GM18520 (cell line): ENCODE data around the gene C3orf20.

ENCODE experiments used
- ATAC-seq: cut with Tn5 transposase; IDR thresholded peaks from one replicate; pipeline ENCODE4 v1.9.1; 2021; ENCODE audit not compliant: unreplicated experiment

Gene C3orf20

DNA sequence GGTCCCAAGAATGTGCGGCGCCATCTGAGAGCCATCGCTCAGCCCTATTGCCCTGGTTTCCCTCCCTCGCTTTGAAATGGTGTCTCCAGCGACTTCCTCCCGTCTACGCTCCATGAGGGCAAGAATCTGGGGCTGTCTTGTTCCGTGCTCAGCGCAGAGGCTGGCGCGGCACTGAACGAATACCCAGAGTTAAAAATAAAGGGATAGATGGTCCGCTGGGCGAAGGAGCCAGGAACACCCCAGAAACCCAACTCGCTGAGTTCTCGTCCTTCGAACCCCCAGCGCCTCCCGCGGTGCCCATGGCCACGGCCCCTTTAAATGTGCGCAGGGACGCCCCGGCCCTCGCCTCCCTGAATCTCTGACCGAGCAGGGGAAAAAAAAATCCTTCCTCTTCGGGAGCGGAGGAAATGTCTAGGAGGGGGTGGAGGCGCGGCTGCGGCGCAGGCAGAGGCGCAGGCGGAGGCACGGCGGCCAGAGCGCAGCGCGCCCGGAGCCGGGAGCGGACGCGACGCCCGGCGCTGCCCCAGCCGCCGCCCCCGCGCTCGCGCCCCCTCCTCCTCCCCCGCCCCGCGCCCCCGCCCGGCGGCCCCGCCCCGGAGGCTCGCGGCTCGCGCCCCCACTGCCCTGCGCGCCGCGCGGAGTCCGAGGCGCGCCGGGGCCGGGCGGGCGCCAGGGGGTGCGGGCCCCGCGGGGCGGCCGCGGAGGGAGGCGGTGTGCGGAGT lies 135.3 kb downstream of the C3orf20 start:
- no peak for ATAC-seq

DNA sequence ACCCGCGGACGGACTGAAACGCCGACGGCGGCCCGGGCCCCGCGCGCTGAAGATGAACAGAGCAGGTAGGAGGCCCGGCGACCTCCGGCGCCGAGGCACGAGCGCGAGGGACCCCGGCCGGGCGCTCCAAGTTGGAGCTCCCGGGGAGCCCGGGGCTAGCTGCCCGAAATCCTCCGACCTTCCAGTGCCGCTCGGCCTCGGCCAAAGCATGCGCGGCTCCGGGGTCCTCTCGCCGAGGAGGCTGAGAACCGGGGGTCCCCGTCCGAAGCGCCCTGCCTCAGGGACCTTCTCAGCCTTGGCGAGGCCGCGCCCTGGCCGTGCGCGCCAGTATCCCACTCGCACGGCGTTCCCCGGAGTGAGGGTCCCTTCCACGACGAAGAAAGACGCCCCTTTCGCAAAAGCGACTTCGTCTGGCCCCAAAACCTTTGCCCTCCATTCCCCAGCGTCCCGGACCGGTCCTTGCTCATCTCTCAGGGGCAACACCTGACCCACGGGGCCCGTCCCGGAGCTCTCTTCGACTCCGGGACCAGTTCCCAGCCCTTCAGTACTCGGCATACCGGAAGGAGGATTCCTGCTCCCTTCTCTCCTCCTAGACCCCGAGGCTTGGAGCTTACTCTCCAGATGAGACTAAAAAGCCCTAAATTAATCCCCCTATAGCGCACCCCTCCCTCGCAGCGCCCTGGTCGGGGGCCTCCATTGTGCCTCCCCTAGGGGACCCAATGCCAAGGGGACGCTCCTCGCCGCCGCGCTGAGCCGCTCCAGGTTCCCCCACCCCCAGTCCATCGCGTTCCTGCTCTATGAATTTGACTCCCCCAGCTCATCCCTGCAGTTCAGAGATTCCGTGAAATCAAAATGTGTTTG lies 136.1 kb downstream of the C3orf20 start:
- no peak for ATAC-seq

DNA sequence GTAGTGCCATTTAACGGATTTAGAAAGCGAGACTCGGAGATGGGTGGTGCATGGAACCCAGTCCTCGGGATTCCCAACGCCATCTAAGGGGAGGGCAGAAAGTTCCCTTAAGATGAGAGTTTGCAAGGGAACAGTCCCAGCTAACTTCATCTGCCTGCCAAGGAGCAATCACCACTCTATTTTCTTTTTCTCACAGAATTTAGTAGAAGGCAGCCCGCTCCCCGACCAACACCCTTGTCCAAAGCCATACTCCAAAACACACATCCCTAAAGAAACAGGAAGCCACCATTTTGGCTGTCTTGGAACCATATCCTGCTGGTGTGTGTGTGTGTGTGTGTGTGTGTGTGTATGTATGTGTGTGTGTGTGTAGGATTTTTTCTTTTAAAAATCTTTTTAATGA lies 136.7 kb downstream of the C3orf20 start:
- no peak for ATAC-seq

DNA sequence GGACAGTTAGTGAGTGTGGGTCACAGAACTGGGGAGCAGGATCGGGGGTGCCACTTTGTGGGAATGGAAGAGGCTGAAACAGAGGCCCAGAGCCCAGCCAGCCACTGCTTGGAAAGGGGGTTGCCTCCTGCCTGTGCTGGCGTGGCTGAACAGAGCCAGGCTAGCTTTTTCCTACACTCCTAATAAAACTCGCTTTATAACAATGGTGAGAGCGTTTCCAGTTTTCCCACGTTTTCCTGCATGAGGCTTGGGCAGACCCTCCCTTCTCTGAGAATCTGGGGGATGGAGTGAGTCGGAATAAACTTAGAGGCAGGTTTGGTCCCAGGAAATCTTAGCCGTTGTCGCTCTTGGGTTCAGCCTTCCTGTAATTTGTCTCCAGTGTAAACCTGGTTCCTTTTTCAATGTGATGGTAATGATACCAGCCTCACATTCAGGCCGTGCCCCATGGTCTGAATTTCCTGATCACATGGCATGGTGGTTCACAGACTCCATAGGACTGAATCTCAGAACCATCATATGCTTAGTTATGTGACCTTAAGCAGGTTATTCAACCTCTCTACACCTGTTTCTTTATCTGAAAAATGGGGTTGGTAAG lies 137.4 kb downstream of the C3orf20 start:
- ATAC-seq, result no peak

DNA sequence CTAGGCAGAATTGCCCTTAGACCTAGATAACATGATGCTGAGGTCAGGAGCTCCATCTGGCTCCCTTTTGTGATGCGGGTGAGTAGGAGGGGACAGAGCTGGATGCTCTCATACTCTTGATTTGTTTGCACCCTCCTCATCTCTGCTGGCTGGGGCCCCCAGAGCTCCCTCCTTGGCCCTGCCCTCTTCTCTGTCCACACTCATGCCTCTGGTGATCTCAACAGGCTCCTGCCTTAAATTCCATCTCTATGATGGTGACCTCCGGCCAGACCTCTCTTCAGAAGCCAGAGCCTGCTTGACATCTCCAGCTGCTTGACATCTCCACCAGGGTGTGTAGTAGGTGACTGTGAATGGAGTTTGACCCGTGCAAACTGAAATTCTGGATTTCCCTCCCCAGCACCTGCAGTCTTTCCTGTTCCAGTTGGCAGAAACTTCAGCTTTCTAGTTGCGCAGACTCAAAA lies 139.5 kb downstream of the C3orf20 start:
- no peak for ATAC-seq

DNA sequence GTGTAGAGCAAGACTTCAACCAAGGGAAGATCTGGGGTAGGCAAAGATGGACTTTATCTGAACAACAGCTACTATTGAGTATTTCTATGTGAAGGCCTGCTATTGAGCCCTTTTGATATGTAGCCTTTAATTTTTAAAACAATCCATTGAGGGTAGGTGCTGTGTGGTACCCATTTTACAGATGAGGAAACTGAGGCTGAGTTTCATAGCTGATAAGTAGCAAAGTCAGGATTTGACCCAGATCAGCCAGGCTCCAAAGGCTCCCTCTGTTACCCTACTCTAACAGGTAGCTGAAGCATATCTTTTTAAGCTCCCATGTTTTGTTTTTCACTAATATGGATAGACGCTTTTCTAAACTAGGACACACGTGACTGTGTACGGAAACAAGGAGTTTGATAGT lies 141.4 kb downstream of the C3orf20 start:
- no peak for ATAC-seq

DNA sequence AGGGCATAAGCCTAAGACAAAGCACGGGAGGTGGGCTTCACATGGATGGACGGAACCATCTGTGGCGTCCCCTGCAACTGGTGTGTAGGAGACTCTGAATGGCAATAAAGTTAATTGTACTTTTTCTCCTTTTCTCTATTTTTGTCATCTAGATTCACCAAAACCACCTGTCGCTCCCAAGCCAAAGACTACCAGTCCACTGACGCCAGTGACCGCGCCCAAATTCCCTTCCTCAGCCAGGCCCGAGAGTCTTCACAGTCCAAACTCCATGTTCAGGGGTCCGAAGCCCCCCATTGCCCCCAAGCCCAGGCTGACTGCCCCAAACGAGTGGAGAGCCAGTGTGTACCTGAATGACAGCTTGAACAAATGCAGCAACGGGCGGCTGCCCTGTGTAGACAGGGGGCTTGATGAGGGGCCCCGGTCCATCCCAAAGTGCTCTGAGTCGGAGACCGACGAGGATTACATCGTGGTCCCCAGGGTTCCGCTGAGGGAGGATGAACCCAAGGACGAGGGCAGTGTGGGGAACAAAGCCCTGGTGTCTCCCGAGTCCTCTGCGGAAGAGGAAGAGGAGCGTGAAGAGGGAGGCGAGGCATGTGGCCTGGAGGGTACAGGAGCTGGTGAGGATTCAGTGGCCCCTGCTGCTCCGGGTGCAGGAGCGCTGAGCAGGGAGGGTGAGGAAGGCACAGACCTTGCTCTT lies 144.0 kb downstream of the C3orf20 start, which contains the start of gene FGD5:
Gene FGD5, plus strand, starts transcription at position 159 of the 697 bp plus-strand sequence. Its CDS starts 110 bp downstream, at position 269.
- ATAC-seq, result no peak

DNA sequence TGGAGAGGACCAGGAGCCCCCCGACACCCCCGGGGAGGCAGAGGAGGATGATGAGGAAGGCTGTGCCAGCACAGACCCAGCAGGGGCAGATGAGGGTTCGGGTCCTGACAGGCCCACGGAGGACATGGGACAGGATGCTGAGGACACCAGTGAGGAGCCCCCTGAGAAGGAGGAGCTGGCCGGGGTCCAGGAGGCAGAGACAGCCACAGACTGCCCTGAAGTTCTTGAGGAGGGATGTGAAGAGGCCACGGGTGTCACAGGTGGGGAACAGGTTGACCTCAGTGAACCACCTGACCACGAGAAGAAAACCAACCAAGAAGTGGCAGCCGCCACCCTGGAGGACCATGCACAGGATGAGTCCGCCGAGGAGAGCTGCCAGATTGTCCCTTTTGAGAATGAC lies 144.7 kb downstream of the C3orf20 start:
- no peak for ATAC-seq

DNA sequence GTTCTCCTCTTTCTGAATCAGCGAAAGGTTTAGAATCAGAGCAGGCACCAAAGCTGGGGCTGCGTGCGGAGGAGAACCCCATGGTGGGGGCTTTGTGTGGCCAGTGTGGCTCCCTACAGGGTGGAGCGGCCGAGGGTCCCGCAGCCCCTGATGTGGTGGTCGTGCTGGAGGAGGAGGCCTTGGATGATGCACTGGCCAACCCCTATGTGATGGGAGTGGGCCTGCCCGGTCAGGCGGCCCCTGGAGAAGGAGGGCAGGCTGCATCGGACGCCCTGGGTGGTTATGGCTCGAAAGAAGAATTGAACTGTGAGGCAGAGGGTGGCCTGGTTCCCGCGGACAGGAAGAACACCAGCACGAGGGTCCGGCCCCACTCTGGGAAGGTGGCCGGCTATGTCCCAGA lies 145.2 kb downstream of the C3orf20 start:
- ATAC-seq, result no peak

DNA sequence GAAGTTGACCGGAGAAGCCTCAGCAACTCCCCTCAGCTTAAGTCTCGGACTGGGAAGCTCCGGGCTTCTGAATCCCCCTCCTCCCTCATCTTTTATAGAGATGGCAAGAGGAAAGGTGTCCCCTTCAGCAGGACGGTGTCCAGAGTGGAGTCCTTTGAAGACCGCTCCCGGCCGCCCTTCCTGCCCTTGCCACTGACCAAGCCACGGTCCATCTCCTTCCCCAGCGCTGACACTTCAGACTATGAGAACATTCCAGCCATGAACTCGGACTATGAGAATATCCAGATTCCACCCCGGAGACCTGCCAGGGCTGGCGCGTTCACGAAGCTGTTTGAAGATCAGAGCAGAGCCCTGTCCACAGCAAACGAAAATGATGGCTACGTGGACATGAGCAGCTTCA lies 146.2 kb downstream of the C3orf20 start:
- no peak for ATAC-seq

DNA sequence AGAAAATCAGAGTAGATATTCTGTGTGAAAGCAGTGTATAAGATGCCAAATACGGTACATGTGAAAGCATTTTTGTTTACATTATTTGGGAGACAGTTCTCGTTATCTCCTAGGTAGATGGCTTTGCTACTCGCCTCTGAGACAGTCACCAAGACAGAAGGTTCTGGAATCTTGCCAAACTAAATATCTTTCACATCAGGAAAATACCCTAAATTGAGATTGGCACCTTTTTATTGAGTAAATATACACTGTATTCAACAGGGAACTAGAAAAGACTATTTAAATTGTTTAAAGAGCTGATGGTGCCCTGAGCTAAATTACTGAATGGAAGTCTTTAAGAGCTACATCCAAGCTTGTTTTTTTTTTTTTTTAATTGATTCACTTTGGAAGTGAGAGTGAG lies 147.2 kb downstream of the C3orf20 start:
- no peak for ATAC-seq
